Measurements from ENCODE around the gene TRAF3IP1.
"Not testable (repeated sequence)": the region's sequence is repeated elsewhere in the genome, so short reads cannot be mapped to it uniquely, and the experiment has no call there.

The TRAF3IP1 gene

DNA sequence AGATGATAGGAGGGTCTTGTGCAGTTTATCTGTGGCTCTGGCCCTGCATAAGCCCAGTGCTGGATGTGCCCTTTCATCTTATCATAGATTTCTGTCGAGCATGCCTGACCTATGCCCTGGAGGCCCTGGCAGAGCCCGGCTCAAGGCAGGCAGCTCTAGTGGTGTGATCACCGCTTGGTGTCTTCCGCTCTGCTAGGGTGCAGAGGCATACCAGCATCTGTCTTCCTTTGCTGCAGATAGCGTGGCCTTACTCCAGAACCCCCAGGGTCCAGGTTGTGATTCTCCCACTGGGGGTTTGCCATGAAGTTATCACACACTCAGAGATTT lies 13.7 kb upstream of the TRAF3IP1 start:
- in situ Hi-C loops (cut with HindIII; ENCODE audit: low sequenced_read_pairs) = no loop called here

DNA sequence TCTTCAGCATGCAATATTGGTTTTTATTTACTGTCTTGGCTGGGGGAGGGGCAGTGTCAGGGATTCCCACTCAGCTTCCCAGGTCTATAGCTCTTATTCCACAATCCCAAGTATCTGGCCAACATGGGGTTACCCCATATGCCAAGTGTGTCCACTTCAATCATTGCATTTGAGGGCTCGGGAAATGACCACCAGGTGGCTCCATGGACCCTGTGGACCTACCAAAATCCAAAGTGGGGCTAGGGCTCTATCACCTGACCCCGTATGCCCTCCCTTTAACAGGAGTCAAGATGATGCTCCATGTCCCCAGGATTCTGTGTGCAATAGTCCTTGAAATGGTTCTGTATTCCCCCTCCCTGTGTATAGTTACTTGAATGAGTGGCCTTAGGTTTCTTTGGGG lies 12.1 kb upstream of the TRAF3IP1 start:
- in situ Hi-C loops (cut with HindIII; ENCODE audit: low sequenced_read_pairs) = no loop called here

DNA sequence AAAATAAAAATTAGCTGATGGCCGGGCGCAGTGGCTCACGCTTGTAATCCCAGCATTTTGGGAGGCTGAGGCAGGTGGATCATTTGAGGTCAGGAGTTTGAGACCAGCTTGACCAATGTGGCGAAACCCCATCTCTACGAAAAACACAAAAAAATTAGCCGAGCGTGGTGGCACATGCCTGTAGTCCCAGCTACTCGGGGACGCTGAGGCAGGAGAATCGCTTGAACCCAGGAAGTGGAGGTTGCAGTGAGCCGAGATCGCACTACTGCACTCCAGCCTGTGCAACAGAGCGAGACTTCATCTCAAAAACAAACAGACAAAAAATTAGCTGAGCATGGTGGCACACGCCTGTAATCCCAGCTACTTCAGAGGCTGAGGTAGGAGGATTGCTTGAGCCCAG lies 9.6 kb upstream of the TRAF3IP1 start:
- in situ Hi-C loops (cut with HindIII; ENCODE audit: low sequenced_read_pairs) = not testable (repeated sequence)

- in situ Hi-C loops (cut with HindIII; ENCODE audit: low sequenced_read_pairs) = no loop called here
Measured at GRCh38 chr2:238313289-238313990, 6.9 kb upstream of the TRAF3IP1 start.

- in situ Hi-C loops (cut with HindIII; ENCODE audit: low sequenced_read_pairs) = no loop called here
Measured at GRCh38 chr2:238313991-238314350, 6.3 kb upstream of the TRAF3IP1 start.

- in situ Hi-C loops (cut with HindIII; ENCODE audit: low sequenced_read_pairs) = no loop called here
Measured at GRCh38 chr2:238314576-238314975, 5.7 kb upstream of the TRAF3IP1 start.

DNA sequence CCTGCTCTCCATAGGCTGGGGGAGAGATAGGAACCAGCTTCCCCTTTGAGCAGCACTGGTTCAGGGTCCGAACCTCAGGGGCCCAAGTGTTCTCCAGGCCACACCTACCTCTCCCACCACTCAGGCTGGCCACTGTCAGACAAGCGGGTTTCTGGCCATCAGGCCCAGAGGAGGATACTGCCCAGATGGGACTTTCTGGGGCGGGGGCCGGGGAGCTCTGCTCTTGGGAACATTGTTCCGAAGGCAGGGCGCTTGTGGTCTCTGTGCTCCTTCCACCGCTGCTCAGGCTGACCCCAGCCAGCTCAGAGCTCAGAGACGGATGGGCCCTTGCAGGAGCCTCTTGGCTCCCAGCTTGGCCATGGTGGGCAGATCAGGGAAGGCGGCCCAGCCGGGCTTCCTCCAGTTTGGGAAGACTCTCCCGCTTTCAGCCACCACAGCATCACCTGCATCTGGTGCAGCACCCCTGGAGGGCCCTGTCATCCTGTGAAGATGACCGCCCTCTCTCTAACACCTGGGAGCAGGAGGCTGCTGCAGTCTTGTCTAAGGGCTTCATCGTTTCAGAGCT lies 5.2 kb upstream of the TRAF3IP1 start:
- in situ Hi-C loops (cut with HindIII; ENCODE audit: low sequenced_read_pairs) = no loop called here

GRCh38 chr2:238320648-238321281 lies 447 bp downstream of the TRAF3IP1 start:
- in situ Hi-C loops (cut with HindIII; ENCODE audit: low sequenced_read_pairs) = no loop called here

DNA sequence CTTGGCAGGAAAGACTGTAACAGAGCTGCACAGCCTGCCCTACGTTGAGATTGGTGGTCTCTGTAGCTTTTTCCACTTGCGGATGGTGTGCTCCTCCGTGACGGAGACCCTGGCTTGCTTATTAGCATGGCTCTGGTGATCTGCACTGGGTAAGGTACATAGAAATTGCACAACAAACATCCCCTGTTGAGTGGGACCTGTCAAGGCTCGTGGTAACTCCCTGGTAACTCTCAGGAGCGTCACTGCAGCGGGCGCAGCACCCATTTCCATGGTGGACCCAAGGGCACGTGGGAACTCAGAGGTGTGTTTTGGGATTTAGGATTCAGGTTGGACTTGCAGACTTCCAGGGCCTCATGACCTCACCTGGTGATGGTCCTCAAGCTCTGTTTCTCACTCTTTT lies 1.1 kb downstream of the TRAF3IP1 start:
- in situ Hi-C loops (cut with HindIII; ENCODE audit: low sequenced_read_pairs) = no loop called here

GRCh38 chr2:238322001-238322411 lies 1.7 kb downstream of the TRAF3IP1 start:
- in situ Hi-C loops (cut with HindIII; ENCODE audit: low sequenced_read_pairs) = no loop called here

DNA sequence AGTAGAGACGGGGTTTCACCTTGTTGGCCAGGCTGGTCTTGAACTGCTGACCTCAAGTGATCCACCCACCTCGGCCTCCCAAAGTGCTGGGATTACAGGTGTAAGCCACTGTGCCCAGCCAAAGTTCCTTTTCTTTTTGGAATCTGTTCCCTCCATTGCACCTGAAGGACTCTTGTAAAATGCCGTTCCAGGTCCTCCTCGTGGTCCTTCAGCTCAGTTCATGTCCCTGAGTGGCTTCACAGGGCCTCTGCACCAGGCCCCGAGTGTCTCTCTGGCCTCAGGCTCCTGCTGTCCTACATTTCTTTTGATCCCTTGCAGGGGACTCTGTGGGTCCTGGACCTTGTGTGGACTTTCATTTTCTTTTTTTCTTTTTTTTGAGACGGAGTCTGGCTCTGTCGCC lies 3.9 kb downstream of the TRAF3IP1 start:
- in situ Hi-C loops (cut with HindIII; ENCODE audit: low sequenced_read_pairs) = not testable (repeated sequence)

- in situ Hi-C loops (cut with HindIII; ENCODE audit: low sequenced_read_pairs) = no loop called here
Measured at GRCh38 chr2:238325694-238326093, 5.4 kb downstream of the TRAF3IP1 start.

DNA sequence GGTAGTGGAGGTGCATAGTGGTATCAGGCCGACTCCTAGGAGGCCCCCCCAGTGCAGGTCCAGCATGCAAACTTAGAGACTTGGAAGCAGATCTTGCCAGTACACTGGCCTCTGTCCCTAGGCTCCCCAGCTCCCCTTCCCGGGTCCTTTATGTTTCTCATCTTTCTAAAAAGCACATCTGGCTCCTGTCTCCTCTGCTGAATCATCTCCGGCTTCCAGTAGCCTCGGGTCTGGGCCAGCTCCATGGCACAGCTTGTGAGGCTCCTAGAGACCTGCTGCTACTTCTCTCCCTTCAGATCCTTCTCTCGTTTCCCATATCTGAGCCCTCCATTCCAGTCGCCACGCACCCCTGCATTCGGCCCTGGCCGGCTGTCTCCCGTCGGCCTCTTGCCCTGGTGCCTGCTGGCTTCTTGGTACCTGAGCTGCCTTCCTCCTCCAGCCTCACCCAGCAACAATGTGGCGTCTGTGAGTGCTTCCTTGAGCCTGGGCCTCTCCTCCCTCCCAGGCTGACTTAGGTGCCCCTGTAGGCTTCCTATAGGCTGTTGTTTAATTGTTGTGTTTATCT lies 6.6 kb downstream of the TRAF3IP1 start:
- in situ Hi-C loops (cut with HindIII; ENCODE audit: low sequenced_read_pairs) = no loop called here

DNA sequence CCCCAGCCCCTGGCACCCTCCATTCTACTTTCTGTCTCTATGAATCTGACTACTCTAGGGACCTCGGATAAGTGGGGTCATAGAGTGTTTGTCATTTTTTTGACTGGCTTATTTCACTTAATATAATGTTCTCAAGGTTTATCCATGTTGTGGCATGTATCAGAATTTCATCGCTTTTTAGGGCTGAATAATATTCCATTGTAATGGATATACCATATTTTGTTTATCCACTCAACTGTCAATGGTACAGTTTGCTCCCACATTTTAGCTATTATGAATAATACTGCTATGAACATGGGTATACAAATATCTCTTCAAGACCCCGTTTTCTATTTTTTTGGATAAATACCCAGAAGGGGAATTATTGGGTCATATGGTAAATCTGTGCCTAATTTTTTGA lies 7.4 kb downstream of the TRAF3IP1 start:
- in situ Hi-C loops (cut with HindIII; ENCODE audit: low sequenced_read_pairs) = no loop called here

- in situ Hi-C loops (cut with HindIII; ENCODE audit: low sequenced_read_pairs) = no loop called here
Measured at GRCh38 chr2:238330391-238330790, 10.1 kb downstream of the TRAF3IP1 start.

DNA sequence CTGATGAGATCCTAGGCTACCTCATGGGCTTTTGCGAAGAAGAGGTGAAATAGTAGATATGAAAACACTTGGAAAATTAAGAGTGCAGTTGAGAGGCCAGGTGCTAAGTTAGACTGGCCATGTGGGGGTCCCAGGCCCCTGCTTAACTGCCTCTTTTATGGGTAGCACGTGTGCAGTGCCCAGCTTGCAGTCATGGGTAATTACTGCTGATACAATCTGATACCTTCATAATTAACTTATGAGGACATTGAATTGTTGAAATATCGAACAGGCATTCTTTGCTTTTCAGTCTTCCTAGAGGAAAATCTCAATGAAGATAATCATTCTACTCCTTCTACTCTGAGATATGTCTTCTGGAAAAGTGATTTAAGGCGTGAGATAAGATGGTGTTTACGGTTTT lies 11.6 kb downstream of the TRAF3IP1 start:
- in situ Hi-C loops (cut with HindIII; ENCODE audit: low sequenced_read_pairs) = no loop called here

DNA sequence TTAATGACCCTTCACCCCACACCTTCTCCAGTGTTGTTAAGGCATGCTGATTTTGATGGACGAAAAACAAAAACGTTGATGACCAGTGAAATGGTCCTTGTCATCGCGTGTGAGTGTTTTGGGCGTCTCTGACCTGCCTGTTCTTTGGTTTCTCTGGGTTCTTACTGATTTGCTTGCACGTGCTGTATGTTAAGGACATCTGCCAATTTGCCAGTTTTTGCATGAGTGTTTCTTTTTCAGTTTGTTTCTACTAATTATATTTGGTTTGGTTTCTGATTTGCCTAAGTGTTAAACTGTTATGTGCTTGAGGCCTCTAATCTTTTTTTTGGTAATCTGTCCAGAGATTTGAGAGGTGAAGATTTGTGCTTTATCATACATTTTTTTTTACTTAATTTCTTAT lies 14.6 kb downstream of the TRAF3IP1 start:
- in situ Hi-C loops (cut with HindIII; ENCODE audit: low sequenced_read_pairs) = no loop called here

DNA sequence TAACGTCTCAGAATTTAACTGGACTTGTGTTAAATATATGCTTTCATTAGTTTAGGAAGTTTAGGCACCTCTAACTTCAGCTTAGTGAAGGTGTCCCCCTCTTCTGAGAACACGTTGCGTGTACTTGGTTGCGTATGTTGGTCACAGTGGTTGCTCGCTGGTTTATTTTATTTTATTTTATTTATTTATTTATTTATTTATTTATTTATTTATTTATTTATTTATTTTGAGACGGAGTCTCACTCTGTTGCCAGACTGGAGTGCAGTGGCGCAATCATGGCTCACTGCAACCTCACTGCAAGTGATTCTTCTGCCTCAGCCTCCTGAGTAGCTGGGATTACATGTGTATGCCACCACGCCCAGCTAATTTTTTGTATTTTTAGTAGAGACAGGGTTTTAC lies 15.3 kb downstream of the TRAF3IP1 start:
- in situ Hi-C loops (cut with HindIII; ENCODE audit: low sequenced_read_pairs) = not testable (repeated sequence)

DNA sequence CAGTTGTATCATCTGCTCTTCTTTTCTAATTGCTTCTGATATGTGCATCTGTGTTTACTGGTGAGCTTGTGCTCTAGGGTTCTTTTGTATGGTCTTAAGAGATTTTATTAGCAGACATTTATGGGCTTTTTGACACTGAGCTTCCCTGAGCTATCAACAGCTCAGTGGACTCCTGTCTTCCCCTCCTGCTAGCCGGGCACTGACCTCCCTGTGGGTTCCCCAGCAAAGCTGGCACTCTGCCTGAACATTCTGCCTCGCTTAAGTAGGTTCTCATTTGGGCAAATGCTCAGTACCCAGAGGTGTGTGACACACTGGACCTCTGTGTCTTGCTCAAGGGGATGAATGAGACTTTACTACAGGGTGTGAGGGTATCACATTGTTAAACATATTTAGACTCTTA lies 15.8 kb downstream of the TRAF3IP1 start:
- in situ Hi-C loops (cut with HindIII; ENCODE audit: low sequenced_read_pairs) = no loop called here

- in situ Hi-C loops (cut with HindIII; ENCODE audit: low sequenced_read_pairs) = no loop called here
Measured at GRCh38 chr2:238336793-238337444, 16.6 kb downstream of the TRAF3IP1 start.

GRCh38 chr2:238337846-238338245 lies 17.5 kb downstream of the TRAF3IP1 start:
- in situ Hi-C loops (cut with HindIII; ENCODE audit: low sequenced_read_pairs) = no loop called here

All from DLD1 (cell line).